Fibroblast of lung (primary cell): Measurements from ENCODE around the gene KRTAP19-8.

Experiments
- EZH2 ChIP-seq: IDR thresholded peaks from 2 replicates; pipeline ENCODE4 v1.5.1; 2012; ENCODE audit warnings: low read length, control low read depth, mild to moderate bottlenecking; ENCODE audit errors: missing control alignments
- TF ChIP-seq, protein P1 (sequence below), 2 donors: IDR thresholded peaks in 1 of 2; conservative IDR thresholded peaks in 1 of 2; 1 replicate in 1 of 2; 2 replicates in 1 of 2; pipeline ENCODE4 v1.5.1; 2011 to 2012; ENCODE audit warnings: low read length in 2 of 2, control low read depth in 1 of 2, inconsistent platforms in 1 of 2, low read depth in 1 of 2, mild to moderate bottlenecking in 1 of 2

GRCh38 chr21:30997541-30997940 is 40.7 kb downstream of the KRTAP19-8 start:
- TF ChIP-seq EZH2, result no peak
- TF ChIP-seq, protein P1, sequence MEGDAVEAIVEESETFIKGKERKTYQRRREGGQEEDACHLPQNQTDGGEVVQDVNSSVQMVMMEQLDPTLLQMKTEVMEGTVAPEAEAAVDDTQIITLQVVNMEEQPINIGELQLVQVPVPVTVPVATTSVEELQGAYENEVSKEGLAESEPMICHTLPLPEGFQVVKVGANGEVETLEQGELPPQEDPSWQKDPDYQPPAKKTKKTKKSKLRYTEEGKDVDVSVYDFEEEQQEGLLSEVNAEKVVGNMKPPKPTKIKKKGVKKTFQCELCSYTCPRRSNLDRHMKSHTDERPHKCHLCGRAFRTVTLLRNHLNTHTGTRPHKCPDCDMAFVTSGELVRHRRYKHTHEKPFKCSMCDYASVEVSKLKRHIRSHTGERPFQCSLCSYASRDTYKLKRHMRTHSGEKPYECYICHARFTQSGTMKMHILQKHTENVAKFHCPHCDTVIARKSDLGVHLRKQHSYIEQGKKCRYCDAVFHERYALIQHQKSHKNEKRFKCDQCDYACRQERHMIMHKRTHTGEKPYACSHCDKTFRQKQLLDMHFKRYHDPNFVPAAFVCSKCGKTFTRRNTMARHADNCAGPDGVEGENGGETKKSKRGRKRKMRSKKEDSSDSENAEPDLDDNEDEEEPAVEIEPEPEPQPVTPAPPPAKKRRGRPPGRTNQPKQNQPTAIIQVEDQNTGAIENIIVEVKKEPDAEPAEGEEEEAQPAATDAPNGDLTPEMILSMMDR (conservative IDR thresholded peaks at IDR 0.05 in 1 of 2, IDR thresholded peaks at IDR 0.05 in 1 of 2; ENCODE audit: low read depth in 1 of 2, low read length in 2 of 2), result no peak
